Measurements from ENCODE around the gene ARID1A.

GRCh38 chr1:26799479-26800142 is 103.8 kb downstream of the ARID1A start:
- TF ChIP-seq CTCF (conservative IDR thresholded peaks at IDR 0.05; ENCODE audit: low read length) (no peak), EZH2phosphoT487 (IDR thresholded peaks at IDR 0.05; ENCODE audit: borderline replicate concordance) (no peak)
